NAMALWA (cell line): ENCODE measurements around the gene SEL1L.
A peak's percentile ranks its signal among the peaks of the same experiment; 100 is the strongest.
"Not testable (repeated sequence)": the region's sequence is repeated elsewhere in the genome, so short reads cannot be mapped to it uniquely, and the experiment has no call there.

Experiments
- DNase-seq: peaks from one replicate; pipeline ENCODE4 v3.0.0-alpha.2; 2015; ENCODE audit warnings: low spot score

SEL1L gene

DNA sequence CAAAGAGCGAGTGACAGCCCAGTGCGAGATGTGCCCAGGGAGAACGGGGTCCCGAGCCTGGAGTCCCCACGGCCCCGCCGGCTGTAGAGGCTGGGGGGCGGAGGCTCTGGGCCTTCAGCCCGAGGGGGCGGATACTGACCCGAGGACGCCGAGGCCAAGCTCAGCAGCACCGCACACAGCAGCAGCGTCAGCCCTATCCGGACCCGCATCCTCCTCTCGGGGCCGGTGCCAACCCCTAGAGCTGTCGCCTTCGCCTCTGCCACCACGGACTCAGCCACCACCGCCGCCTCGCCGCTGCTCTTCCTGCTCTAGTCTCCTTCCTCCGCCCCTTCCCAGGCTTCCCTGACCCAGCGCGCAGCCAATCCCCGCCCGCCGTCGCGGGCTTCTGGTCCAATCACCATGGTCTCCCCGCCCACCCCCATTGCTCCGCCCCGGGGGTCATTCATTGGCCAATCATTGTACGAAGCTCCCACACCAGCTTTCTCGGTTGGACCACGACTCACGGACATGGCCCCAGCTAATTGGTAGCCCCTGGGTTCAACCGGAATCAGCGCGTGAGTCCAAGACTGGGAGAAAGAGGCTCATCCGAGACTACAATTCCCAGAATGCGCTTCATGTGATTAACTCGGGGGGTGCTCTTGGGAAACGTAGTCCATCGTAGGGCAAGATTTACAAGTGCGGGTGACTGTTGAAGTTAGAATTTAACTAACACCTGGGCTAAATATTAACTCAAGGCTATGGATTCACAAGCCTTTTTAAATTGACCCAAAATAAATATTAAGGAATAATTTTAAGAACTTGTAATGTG is at the start of gene SEL1L:
TSS of gene SEL1L (minus strand) at position 318 of the 808 bp plus-strand sequence. CDS start at position 209, 109 bp downstream.
- DNase-seq, result peak; percentile 100

DNA sequence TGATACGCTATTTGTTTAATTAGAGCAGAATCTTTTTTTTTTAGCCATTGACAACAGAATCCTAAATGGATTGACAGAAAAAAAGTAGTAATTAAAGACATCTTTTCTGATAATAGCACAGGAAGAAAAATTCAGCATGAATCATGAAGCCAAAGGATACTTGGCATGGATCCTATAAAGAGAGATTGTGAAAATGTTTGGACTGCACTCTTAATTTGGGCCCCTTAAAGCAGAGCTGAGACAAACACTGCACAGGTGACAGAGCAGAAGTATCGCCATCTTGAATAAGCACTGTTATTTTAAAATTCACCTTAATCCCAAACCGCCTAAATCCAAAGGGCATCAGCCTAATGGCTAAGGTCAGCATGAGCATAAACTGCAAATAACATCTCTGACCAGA is 48.8 kb upstream of the SEL1L start:
- DNase-seq, result no peak

DNA sequence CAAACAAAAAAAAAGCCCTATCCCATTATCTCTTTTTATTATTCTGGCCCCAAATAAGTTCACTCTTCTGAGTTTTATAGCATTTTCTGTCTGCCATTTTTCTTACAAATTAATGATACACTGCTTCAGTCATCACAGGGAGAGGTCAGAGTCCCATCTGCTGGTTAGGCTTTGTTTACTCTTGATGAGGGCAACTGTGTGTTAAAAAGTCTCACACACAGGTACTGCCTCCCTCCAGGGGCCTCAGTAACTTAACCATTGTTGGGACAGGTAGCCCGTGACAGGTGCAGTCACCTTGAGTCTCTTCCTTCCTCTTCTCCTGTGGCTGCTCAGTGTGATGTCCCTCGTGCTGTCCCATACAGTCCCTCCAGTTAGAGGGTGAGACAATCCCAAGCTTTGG is 45.5 kb upstream of the SEL1L start:
- DNase-seq, result no peak

DNA sequence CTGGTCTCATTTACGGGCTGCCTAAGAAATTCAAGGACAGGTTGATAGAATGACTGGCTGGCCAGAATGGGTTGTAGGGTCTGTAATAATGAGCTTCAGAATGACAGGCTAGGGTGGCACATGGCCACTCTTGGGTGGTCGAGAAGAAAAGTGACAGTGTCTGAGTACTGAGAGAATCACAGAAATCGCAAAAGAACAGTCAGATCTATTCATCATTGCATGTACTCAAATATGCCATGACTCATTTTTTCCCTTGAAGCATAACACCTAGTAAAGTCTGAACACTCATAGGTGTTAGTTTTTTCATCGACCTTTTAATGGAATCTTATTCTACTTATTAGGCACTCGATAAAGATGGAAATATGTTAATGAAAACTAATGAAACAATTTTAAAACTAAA is 37.8 kb upstream of the SEL1L start:
- no peak for DNase-seq

DNA sequence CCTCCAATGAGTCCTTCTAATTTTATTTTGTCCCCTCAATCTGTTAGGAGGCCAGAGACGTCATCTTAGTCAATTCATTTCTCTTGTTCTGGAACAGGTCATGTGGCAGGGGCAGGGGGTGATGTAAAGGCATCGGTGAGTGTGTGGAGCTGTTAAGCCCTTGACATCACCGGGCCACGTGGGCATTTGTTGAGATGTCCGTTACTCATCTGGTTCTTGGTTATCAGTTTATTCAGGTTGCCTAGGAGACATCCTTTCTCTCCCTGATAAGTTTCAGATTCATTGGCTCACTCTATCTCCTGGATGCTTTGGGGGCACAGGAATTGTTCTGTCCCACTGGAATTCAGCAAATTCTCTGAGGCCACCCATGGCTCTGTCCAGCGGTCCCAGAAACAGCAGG is 33.6 kb upstream of the SEL1L start:
- no peak for DNase-seq

DNA sequence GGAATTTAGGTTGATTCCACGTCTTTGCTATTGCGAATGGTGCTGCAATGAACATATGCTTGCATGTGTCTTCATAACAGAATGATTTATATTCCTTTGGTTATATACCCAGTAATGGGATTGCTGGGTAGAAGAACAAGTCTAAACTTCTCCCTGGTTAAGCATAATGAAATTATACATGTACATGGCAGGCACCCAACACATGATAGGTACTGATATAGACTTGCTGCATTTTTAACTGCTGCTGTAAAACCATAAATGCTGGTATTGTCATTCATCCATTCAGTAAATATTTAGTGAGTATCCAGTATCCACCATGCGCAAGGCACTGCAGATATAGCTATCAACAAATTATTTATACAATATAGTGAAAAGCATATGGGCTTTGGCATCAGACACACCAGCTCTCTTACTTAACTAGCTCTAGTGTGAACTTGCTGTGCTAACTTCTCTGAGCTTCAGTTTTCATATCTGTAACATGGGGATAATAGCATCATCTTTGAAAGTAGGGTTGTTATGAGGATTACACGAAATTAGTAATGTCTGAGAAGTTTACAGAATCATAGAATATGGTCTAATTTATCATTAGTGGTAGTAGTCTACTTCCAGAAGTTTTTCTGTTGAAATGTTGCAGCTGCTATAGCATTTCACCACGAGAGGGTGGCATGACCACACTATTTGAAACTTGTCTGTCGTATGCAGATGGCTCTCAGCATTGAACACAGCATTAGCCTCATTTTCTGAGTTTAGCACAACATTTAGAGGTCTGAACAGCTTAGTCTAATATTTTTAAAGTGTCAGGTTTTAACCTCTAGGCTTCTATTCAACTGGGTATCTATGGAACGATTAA is 32.0 kb upstream of the SEL1L start:
- DNase-seq, result peak; percentile 62

DNA sequence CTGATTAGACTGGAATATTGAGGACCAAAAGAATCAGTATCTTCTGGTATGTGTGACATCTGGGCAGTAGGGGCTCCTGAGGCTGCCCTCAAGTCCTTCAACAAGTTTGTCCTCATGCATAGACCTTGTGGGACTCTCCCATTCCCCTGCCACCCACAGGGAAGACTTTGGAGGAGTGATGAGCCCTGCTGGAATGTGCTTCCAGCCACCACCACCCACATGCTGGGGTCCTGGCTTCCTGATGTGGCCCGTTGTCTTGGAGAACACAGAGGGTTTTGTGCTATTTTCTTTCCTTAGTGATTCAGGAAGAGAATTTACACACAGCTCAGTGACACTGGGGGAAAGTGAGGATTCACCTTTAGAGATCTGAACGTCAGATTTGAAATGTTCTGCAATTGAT is 29.2 kb upstream of the SEL1L start:
- no peak for DNase-seq

DNA sequence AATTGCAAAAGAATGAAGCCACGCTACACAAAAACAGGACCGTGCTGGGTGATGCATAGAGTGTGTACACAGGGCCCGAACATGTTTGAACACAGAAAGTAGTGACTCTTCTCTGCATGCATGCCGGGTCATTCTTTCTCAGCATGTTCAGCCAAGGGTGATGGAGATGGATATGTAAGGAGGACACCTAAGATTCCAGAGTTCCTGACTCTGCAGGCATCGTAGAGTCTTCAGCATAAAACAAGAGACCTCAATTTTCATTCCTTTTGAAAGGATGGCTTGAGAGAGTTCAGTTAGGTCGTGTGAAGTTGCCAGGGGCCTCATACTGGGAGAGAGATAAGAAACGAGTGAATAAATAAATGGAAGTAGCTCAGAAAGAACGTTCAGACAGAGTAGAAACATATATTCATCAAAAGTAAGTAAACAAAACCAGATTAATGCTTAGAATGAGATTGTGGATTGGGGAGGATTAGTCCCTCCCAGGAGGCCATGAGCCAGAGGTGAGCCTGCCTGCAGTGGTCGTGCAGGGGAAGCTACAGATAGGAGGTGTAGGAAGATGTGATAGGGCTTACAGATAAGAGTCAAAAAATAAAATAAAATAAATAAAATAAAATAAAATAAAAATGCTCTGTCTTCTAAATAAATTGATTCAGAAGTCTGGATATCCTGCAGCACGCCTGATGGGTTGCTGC is 27.6 kb upstream of the SEL1L start:
- no peak for DNase-seq

DNA sequence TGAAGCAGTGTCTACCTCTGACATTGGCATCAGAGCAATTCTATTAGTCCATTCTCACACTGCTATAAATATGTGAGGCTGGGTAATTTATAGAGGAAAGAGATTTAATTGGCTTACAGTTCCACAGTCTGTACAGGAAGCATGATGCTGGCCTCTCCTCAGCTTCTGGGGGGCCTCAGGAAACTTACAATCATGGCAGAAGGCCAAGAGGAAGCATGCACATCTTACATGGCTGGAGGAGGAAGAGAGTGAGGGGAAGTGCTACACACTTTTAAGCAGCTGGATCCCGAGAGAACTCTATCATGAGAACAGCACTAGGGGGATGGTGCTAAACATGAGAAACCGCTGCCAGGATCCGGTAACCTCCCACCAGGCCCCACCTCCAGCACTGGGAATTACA is 25.7 kb upstream of the SEL1L start:
- DNase-seq, result no peak

DNA sequence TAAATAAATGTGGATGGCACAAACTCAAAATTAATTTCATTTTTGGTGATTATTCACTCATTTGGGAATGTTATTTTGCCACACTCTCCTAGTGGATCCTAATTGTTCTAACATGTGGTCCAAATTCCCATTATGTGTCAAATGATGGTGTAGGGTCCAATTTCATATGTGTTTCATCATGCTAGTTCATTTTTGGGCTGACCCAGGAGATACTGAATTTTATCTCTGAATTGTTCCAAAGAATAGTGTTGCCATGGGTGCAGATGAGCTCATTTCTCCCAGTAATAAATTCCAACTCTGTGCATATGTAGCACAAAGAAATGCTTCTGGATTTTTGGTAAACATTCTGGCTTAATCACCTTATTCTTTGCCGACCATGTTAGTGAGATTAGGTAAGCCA is 23.5 kb upstream of the SEL1L start:
- DNase-seq, result no peak

DNA sequence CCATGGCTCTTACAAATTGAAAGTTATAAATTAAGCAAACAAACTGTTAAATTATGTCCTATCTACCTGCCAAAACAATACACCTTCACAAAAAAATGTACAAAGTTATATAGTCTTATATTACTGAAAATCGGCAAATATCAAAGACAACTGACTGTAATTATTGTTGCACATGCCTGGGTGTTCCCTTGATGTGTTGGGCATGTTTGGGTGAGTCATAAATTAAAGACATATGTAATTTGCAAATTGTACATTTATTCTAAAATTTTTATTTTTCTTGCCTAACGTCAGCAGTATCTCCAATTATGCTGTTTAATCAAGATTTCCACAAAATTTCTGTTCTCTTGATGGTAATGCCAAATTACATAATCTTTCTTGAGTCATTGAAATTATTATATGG is 22.0 kb upstream of the SEL1L start:
- DNase-seq, result no peak

DNA sequence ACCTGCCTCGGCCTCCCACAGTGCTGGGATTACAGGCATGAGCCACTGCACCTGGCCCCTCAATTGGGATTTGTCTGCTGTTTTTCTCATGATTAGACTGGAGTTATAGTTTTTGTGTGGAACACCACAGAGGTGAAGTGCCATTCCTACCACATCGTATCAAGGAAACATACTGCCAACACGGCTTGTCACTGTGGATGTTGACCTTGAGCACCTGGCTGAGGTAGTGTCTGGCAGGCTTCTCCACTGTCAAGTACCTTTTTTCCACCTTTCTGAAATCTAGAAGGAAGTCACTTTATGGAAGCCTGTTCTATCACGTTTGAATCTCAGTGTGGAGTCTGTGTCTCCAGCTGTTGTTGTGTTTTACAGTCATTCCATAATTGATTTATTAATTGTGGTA is 21.4 kb upstream of the SEL1L start:
- DNase-seq, result no peak

DNA sequence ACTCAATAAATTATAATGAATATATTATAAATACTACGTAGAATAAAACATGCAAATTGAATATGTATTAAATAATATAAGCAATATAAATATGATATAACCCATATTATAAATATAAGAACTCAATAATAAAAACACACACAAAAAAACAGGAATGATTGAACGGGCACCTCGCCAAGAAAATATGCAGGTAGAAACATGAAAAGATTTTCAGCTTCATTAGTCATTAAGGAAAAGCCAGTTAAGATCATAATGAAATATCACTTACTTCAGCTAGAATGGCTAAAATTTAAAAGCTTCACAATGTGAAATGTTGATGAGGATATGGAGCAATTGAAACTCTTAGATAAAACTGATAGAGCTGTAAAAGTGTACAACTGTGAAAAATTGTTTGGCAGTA is 17.8 kb upstream of the SEL1L start:
- no peak for DNase-seq

DNA sequence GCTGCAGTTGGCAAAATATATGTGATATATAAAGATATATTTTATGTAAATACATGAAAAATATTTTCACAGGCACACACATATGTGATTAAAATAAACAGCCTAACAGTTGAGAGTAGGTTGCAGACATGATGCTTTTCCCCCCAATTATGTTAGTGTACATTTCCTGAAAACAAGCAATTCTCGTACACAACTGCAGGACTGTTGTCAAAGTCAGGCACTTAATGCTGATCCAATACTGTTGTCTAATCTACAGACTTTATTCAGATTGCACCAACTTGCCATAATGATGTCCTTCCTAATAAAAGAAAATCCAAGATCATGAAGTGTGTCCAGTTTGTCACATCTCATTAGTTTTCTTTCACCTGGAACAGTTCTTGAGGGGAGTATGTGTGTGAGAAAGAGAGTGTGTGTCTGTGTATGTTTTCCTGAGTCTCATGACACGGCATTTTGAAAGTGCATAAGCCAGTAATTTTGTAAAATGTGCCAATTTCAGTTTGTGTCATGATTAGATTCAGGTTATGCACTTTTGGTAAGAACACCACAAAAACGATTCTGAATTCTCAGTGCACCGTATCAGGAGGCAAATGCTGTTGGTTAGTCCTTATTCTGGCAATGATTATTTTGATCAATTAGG is 16.5 kb upstream of the SEL1L start:
- no peak for DNase-seq

DNA sequence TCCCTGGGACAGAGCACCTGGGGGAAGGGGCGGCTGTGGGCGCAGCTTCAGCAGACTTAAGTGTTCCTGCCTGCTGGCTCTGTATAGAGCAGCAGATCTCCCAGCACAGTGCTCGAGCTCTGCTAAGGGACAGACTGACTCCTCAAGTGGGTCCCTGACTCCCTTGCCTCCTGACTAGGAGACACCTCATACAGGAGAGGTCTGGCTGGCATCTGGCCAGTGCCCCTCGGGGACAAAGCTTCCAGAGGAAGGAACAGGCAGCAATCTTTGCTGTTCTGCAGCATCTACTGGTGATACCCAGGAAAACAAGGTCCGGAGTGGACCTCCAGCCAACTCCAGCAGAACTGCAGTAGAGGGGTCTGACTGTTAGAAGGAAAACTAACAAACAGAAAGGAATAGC is 7.6 kb upstream of the SEL1L start:
- DNase-seq, result not testable (repeated sequence)

DNA sequence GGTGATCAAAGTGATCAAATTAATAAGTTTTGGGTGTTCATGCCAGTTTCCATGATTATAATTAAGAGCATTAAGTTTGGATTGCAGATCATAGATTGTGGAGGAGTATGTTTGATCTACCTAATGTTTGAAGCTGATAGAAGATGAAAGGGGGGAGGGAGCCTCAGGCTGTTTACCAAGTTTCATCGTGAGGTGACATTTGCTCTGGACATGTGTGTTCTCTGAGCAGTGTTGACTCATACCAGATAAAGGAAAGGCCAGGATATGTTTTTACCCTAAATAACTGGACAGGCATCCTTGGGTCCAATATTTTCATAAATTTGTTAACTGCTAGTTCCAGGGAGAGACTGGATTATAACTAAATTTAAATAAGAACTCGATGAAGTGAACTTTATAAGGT is 3.5 kb upstream of the SEL1L start:
- no peak for DNase-seq

DNA sequence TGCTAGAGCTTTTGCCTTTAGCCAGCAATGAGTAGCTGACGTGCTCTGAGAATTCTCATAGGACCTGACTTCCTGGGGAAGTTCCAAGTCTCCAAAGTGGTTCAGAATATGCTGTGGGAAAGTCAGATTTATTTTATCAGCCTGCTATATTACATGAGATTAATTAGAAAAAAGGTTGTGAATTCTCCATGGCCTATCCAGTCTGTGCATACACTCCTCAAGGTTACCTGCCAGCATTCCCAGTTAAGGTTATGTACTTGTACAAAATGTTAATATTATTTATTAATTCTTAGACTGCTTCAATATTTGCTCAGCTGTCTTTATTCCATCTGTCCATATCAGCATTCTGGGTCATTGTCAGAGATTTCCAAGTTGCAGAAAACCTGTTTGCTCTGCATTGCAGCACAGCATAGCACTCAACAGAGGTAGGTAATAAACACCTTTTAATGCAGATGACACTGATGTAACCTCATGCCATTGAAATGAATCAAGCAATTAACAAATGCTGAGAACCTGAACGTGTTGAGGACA is 2.7 kb upstream of the SEL1L start:
- no peak for DNase-seq

DNA sequence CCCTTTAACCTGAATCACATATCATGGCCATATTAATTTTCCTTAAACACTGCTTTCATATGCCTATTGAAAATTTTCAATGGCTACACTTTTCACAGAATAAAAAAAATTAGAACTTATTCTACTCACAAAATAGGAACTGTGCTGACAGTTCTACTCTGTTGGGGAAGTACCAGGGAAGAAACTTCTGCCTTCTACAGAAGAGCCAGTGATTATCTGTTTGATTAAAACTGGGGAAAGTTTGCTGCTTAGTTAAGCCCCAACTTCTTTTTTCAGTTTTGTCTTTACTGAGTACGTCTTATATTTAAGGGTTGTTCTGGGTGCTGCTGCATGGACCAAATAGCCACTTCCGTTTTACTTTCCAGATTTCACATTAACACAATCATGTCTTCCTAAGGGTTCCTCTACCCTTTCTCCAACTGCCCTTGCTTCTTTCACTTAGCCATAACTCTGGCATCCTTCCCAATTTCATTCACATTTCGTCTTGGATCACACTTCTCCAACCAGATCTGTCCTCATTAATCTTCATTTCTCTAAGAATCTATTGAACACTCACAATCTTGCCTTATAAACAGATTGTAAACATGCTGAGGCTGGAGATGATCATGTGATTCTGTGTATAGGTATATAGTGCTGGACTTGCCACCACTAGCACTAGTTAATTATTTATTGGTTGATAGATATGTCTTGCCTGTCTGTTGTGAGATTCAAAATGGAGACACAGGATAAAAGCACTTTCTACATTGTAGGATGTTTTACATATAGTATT is 1.9 kb upstream of the SEL1L start:
- DNase-seq, result no peak

DNA sequence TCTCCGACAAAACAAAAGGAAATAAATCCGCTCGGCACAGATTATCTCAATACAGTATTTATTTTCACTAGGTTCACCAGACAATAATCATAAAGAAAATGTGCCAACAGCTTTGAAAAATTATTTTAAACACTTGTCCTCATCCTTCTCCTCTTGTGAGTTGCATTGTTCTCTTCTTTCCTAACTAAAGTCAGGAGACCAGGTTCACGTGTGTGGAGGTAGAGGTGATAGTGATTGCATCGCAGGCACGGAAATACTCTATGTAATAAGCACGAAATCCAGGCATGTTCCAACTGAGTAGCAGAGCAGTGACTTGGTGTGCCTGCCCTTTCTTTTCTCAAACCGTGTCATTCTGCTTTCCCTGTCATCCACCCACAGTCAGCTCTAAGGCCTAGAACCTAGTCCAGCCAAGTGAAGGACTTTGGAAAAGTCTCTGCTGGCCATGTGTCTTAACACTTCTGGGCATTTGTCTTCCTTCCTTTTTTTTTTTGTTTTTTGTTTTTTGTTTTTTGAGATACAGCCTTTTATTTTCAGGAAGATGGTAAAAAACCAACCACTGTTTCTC is 939 bp upstream of the SEL1L start:
- DNase-seq, result no peak

DNA sequence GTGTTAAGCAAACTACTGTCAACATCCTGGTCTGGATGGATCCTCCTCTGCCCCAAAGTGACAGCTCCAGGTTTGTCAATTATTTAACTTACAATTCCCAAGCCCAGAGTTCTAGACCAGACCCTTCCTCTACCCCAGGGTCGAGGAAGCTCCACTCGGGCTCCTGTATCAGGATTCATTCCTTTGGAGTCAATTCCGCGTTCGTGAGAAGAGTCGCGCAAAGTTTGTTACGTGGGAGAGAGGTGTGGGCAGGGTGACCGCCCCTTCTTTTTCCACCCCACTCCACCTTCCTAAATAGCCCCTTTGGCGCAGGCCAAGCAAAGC is 479 bp downstream of the SEL1L start:
- no peak for DNase-seq

DNA sequence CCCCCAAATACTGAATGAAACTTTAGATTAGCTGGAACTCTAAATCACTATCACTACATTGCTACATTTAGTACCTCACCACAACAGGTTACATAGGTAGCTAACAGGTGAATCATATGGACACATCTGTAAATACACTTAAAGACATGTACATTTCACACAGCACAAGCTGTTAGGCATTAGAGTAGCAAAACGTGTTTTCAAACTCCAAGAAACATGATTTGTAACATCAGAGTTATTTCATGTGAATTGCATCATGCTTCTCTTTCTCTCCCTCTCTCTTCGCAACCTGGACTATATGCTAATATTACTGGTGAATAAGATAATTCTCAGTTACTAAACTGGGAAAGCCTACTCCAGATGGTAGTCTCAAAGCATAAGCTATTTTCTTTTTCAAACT is 4.3 kb downstream of the SEL1L start:
- DNase-seq, result peak; percentile 56
